ENCODE data around the gene DAW1. TPM values are rescaled to one million over a fixed set of nuclear protein-coding genes. Genes with fewer than 3 reads are reported as not detected.

The DAW1 gene
- total RNA-seq, 1 experiment from 2014 or later, result 0.37 TPM

DNA sequence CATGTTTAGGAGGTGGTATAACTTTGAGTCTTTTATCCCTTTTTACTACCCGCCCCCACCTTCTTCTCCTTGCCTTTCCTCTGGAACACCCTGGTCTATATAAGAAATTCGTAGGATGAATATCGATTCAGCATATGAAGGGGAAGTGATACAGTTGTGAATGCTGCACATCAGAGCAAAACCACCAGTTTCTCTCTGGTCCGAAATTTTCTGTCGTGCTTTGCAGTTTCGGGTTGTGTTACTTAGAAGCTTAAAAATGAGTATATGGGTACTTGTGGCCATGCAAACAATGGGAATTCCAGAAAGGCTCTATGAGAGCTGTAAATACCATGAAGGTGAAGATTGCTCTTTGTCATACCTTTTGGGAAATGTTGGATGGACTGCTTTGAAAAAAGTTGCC lies 60.6 kb downstream of the DAW1 start:
- H2AFZ ChIP-seq (ENCODE audit: low read length), result no peak overlapping the region
- TF ChIP-seq CTCF (conservative IDR thresholded peaks at IDR 0.05), result no peak
- Mint-ChIP-seq H3K36me3 (ENCODE audit: insufficient read depth in 1 of 3, low read depth in 3 of 3) (peaks cover 0 to 5% (median 2%) of the 10 kb centered on the region in 3 experiments; a peak in 3 of 7 replicates), H3K4me3 (no peak overlapping the region), H3K9me3 (peaks cover 13 to 15% of the 10 kb centered on the region in 2 experiments), H3K4me1 (peaks cover 9 to 10% of the 10 kb centered on the region in 2 experiments; a peak in 3 of 4 replicates), H3K27me3 (ENCODE audit: low read depth) (no peaks in the 10 kb centered on the region), H3K27ac (no peak overlapping the region)
- no peak overlapping the region for H2BK15ac ChIP-seq (ENCODE audit: low read depth, low read length)
- H3K18ac ChIP-seq (ENCODE audit: insufficient read length, low read depth, low read length), result no peak overlapping the region
- no peak overlapping the region for H3K14ac ChIP-seq (ENCODE audit: insufficient read depth, low read length)
- no peak overlapping the region for H4K8ac ChIP-seq (replicated peaks; ENCODE audit: insufficient read length, low read depth, low read length)
- H3K23me2 ChIP-seq (ENCODE audit: insufficient read length, low read depth, low read length, poor library complexity, severe bottlenecking), result no peaks in the 10 kb centered on the region
- no peaks in the 10 kb centered on the region for H3K79me1 ChIP-seq (ENCODE audit: insufficient read depth, low read depth, low read length, poor library complexity, severe bottlenecking)
- H3K27me3 ChIP-seq (ENCODE audit: insufficient read depth, low read length), result no peaks in the 10 kb centered on the region
- no peaks in the 10 kb centered on the region for H4K20me1 ChIP-seq (ENCODE audit: control insufficient read depth, insufficient read depth, insufficient read length)
- no peak overlapping the region for H2BK5ac ChIP-seq (ENCODE audit: insufficient read length, low read length)
- H3K4ac ChIP-seq (ENCODE audit: low read depth, low read length), result no peak overlapping the region
- no peak overlapping the region for H3K4me2 ChIP-seq (ENCODE audit: insufficient read depth, insufficient read length, low read length)
- no peak overlapping the region for H3T11ph ChIP-seq (ENCODE audit: low read length)
- no peak overlapping the region for H3K9ac ChIP-seq (ENCODE audit: extremely low read depth, insufficient read length, low read length)
- H2BK120ac ChIP-seq (ENCODE audit: low read depth, low read length, poor library complexity, severe bottlenecking), result no peak overlapping the region
- H3K23ac ChIP-seq (ENCODE audit: insufficient read length, low read depth, low read length), result no peak overlapping the region
- no peak overlapping the region for H3K56ac ChIP-seq (ENCODE audit: insufficient read length, low read depth, low read length)
- H3K9me3 ChIP-seq (ENCODE audit: control insufficient read depth, low read depth, low read length), result no peaks in the 10 kb centered on the region
- no peaks in the 10 kb centered on the region for H3K79me2 ChIP-seq (ENCODE audit: insufficient read depth, low read length)
- H2AK5ac ChIP-seq (ENCODE audit: insufficient read length, low read length), result no peak overlapping the region
- no peak overlapping the region for H4K5ac ChIP-seq (ENCODE audit: insufficient read length, low read depth, low read length)
- no peaks in the 10 kb centered on the region for H3K4me1 ChIP-seq (ENCODE audit: insufficient read depth, low read length)
- H2BK12ac ChIP-seq (ENCODE audit: insufficient read length, low read depth, low read length), result no peak overlapping the region
- H4K91ac ChIP-seq (ENCODE audit: insufficient read length, low read depth, low read length), result no peak overlapping the region
- WGBS (ENCODE audit: extremely low coverage, insufficient read length, low lambda C conversion rate), result no CpG with 5 or more reads among the region's 6 CpGs
- no peak for DNase-seq
- H3K27ac ChIP-seq (ENCODE audit: insufficient read length, low read depth, low read length), result no peak overlapping the region
- no peak overlapping the region for H2BK20ac ChIP-seq (ENCODE audit: low read depth, low read length, poor library complexity, severe bottlenecking)

Measured in H9 (cell line).